ENCODE data around the gene F2RL1.

Gene F2RL1

DNA sequence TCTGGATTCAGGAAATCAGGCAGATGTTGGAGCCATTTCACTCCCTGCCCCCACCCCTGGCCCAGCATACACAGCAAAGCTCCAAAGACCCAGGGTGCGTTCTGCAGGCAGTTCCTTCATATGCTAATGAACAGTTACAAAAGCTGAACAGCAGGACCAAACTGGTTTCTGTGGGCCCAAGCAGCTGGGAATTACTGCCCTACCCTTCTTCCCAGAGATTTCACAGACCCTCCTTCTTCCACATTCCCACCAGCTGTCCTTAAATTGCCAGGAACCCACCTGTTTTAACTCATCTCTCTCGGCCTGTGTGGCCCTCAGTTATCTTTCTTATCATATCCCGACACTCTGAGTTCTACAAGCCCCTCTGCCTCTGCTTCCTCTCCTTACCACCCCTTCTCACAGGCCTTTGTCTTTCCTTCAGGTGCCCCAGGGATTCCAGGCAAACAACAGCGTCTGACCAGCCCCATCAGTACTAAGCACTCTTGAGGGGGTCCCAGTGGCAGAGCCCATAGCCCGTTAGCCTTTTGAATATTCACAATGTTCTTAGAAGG is 10.6 kb upstream of the F2RL1 start:
- TF ChIP-seq EP300 (IDR thresholded peaks at IDR 0.05; ENCODE audit: borderline replicate concordance) (no peak), NFIC (IDR thresholded peaks at IDR 0.05) (no peak)

DNA sequence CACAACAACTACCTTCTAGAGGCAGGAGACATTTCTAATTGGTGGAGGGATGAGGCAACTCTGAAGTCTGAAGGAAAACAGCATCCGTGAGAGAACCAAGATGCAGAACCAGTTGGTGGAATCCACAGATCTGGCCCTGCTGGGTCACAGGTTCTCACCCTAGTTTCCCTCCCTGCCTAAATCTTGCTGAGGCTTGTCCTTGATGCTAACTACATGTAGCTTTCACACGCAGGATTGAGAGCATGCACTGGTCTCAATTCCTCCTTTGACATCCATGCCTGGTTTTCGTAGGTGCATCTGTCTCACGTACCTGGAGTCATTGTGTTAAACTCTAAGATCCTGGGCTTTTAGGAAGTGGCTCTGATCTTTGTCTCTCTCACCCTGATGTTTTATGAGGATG is 9.7 kb upstream of the F2RL1 start:
- TF ChIP-seq, protein P1, sequence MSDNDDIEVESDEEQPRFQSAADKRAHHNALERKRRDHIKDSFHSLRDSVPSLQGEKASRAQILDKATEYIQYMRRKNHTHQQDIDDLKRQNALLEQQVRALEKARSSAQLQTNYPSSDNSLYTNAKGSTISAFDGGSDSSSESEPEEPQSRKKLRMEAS (IDR thresholded peaks at IDR 0.05), result no peak
- no peak for TF ChIP-seq EP300 (IDR thresholded peaks at IDR 0.05; ENCODE audit: borderline replicate concordance)
- no peak for TF ChIP-seq TEAD4 (IDR thresholded peaks at IDR 0.05)
- no peak for TF ChIP-seq NFIC (IDR thresholded peaks at IDR 0.05)
- no peak for TF ChIP-seq FOXM1 (IDR thresholded peaks at IDR 0.05; ENCODE audit: borderline replicate concordance, low read depth)

DNA sequence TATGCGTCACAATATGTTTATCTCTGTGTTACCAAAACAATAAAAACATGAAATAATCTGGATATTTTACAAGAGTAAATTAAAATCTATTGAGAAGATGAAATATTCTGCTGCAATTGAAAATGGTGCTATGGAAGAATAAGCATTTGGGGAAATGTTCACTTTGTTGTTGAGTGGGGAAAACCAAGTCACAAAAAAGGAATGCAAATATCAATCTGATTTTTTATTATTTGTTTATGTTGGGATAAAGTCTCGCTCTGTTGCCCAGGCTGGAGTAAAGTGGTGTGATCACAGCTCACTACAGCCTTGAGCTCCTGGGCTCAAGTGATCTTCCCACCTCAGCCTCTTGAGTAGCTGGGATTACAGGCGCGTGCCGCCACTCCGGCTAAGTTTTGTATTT is 8.6 kb upstream of the F2RL1 start:
- no peak for TF ChIP-seq CREB1 (IDR thresholded peaks at IDR 0.05; ENCODE audit: low read depth)
- no peak for TF ChIP-seq TCF12 (IDR thresholded peaks at IDR 0.05; ENCODE audit: low read depth)
- no peak for TF ChIP-seq FOXM1 (IDR thresholded peaks at IDR 0.05; ENCODE audit: borderline replicate concordance, low read depth)
- TF ChIP-seq, protein P2, sequence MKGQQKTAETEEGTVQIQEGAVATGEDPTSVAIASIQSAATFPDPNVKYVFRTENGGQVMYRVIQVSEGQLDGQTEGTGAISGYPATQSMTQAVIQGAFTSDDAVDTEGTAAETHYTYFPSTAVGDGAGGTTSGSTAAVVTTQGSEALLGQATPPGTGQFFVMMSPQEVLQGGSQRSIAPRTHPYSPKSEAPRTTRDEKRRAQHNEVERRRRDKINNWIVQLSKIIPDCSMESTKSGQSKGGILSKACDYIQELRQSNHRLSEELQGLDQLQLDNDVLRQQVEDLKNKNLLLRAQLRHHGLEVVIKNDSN (IDR thresholded peaks at IDR 0.05), result no peak
- TF ChIP-seq, protein P3, sequence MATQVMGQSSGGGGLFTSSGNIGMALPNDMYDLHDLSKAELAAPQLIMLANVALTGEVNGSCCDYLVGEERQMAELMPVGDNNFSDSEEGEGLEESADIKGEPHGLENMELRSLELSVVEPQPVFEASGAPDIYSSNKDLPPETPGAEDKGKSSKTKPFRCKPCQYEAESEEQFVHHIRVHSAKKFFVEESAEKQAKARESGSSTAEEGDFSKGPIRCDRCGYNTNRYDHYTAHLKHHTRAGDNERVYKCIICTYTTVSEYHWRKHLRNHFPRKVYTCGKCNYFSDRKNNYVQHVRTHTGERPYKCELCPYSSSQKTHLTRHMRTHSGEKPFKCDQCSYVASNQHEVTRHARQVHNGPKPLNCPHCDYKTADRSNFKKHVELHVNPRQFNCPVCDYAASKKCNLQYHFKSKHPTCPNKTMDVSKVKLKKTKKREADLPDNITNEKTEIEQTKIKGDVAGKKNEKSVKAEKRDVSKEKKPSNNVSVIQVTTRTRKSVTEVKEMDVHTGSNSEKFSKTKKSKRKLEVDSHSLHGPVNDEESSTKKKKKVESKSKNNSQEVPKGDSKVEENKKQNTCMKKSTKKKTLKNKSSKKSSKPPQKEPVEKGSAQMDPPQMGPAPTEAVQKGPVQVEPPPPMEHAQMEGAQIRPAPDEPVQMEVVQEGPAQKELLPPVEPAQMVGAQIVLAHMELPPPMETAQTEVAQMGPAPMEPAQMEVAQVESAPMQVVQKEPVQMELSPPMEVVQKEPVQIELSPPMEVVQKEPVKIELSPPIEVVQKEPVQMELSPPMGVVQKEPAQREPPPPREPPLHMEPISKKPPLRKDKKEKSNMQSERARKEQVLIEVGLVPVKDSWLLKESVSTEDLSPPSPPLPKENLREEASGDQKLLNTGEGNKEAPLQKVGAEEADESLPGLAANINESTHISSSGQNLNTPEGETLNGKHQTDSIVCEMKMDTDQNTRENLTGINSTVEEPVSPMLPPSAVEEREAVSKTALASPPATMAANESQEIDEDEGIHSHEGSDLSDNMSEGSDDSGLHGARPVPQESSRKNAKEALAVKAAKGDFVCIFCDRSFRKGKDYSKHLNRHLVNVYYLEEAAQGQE (IDR thresholded peaks at IDR 0.05; ENCODE audit: low read depth), result no peak
- TF ChIP-seq RAD21 (IDR thresholded peaks at IDR 0.05; ENCODE audit: low read depth), result no peak
- no peak for TF ChIP-seq ZBTB7A (IDR thresholded peaks at IDR 0.05; ENCODE audit: low read depth)

DNA sequence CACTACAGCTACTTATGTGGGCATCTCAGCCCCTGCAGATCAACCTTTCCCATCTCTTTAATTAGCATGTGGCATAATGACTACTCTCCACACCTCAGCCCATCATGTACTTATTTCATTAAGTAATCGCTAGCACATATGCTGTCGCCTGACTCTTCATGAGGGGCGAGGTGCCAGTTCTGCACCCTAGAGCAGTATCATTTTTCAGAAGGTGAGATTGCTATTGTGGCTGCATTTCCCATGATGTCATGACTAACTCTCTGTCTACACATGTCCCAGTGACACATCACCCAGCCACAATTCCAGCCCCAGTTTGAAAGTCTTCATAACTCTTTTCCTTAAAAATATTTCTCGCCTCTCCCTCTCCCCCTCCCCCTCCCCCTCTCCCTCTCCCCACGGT is 7.6 kb upstream of the F2RL1 start:
- no peak for TF ChIP-seq NFIC (IDR thresholded peaks at IDR 0.05)
- no peak for TF ChIP-seq EP300 (IDR thresholded peaks at IDR 0.05; ENCODE audit: borderline replicate concordance)
- no peak for TF ChIP-seq TAF1 (IDR thresholded peaks at IDR 0.05; ENCODE audit: low read depth)
- no peak for TF ChIP-seq FOXM1 (IDR thresholded peaks at IDR 0.05; ENCODE audit: borderline replicate concordance, low read depth)
- TF ChIP-seq CEBPB (IDR thresholded peaks at IDR 0.05), result no peak
- TF ChIP-seq ZBTB7A (IDR thresholded peaks at IDR 0.05; ENCODE audit: low read depth), result no peak
- no peak for TF ChIP-seq TCF12 (IDR thresholded peaks at IDR 0.05; ENCODE audit: low read depth)

DNA sequence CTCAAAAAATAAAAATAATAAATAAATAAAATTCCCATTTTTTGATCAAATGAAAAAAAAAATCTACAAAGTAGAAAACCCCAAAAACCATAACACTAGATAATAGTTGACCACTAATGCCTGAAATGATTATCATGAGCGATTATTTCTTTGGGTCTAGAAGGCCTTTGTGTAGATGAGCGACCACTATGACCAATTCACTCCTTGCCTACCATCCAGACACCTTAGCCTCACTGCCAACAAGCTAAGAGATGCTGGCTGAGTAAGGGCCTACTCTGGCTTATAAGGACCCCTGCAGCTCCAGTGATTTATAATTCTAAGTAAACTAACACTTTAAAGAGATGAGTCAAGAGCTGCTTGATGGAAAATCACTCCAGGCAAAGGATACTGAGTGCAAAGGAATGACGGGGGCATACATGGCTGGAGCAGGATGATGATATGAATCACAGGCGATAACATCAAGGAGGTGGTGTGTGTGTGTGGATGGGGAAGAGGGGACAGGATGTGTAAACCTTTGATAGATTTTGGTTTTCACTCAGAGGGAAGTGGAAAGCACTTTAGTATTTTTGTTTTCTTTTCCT is 4.8 kb upstream of the F2RL1 start:
- TF ChIP-seq, protein P1 (IDR thresholded peaks at IDR 0.05), result no peak
- TF ChIP-seq ZBTB7A (IDR thresholded peaks at IDR 0.05; ENCODE audit: low read depth) (no peak), CREB1 (IDR thresholded peaks at IDR 0.05; ENCODE audit: low read depth) (no peak), NFIC (IDR thresholded peaks at IDR 0.05) (no peak), TEAD4 (IDR thresholded peaks at IDR 0.05) (no peak), TCF12 (IDR thresholded peaks at IDR 0.05; ENCODE audit: low read depth) (no peak), YY1 (IDR thresholded peaks at IDR 0.05; ENCODE audit: low read depth) (no peak), EGR1 (IDR thresholded peaks at IDR 0.05) (no peak), EP300 (IDR thresholded peaks at IDR 0.05; ENCODE audit: borderline replicate concordance) (no peak), CEBPB (IDR thresholded peaks at IDR 0.05) (no peak)
- TF ChIP-seq, protein P2 (IDR thresholded peaks at IDR 0.05), result no peak
- TF ChIP-seq, protein P3 (IDR thresholded peaks at IDR 0.05; ENCODE audit: low read depth), result no peak

DNA sequence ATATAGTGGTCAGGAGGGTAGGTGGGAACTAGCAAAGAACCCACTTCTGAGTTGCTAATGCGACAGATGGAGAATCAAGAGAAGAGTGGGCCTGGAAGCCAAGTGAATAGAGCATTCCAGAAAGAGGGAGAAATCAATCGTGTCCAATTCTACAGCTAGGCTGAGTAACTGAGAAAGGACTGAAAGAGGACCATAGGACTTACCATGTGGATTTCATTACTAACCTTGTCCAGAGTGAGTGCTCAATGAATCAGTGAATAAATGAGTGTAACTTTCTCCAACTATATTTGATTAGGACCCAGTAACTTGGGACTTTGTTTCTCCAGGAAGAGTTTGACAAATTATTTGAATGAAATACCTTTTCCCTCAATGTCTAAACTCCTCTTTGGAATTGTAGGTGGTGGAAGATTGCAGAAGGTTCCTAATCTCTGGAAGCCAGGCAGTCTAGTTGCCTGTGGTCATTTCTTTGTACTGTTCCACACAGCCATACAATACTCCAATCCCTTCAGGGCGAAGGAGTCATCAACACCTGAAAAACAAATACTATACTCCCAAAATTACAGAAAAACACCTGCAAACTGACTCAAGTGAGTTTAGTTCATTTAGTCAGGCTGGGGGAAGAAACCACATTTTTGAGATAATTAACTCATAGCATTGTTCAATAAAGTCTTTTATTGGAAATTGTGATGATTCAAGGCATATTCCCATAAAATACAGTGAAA is 2.6 kb upstream of the F2RL1 start:
- no peak for TF ChIP-seq CREB1 (IDR thresholded peaks at IDR 0.05; ENCODE audit: low read depth)
- TF ChIP-seq ZBTB7A (IDR thresholded peaks at IDR 0.05; ENCODE audit: low read depth), result no peak
- TF ChIP-seq, protein P3 (IDR thresholded peaks at IDR 0.05; ENCODE audit: low read depth), result no peak
- no peak for TF ChIP-seq CEBPB (IDR thresholded peaks at IDR 0.05)
- TF ChIP-seq, protein P1 (IDR thresholded peaks at IDR 0.05), result no peak
- no peak for TF ChIP-seq TEAD4 (IDR thresholded peaks at IDR 0.05)
- TF ChIP-seq TAF1 (IDR thresholded peaks at IDR 0.05; ENCODE audit: low read depth), result no peak
- TF ChIP-seq YY1 (IDR thresholded peaks at IDR 0.05; ENCODE audit: low read depth), result no peak
- no peak for TF ChIP-seq NFIC (IDR thresholded peaks at IDR 0.05)
- TF ChIP-seq EGR1 (IDR thresholded peaks at IDR 0.05), result no peak
- TF ChIP-seq, protein P2 (IDR thresholded peaks at IDR 0.05), result no peak
- TF ChIP-seq FOXM1 (IDR thresholded peaks at IDR 0.05; ENCODE audit: borderline replicate concordance, low read depth), result no peak
- TF ChIP-seq RAD21 (IDR thresholded peaks at IDR 0.05; ENCODE audit: low read depth), result no peak
- TF ChIP-seq TCF12 (IDR thresholded peaks at IDR 0.05; ENCODE audit: low read depth), result no peak
- no peak for TF ChIP-seq EP300 (IDR thresholded peaks at IDR 0.05; ENCODE audit: borderline replicate concordance)
